NCI-H748 treated with DMSO at 0.1 percent for 48 hours (cell line): ENCODE data around the gene ZNF429.
"Not testable (repeated sequence)": the region's sequence is repeated elsewhere in the genome, so short reads cannot be mapped to it uniquely, and the experiment has no call there.

ENCODE experiments used
- DNase-seq: peaks from one replicate; lab custom pipeline; 2025; lab: John Stamatoyannopoulos, UW

Gene ZNF429

GRCh38 chr19:21590867-21591266 lies 85.5 kb downstream of the ZNF429 start:
- no peak for DNase-seq

GRCh38 chr19:21593008-21593481 lies 87.6 kb downstream of the ZNF429 start:
- no peak for DNase-seq

GRCh38 chr19:21593502-21593901 lies 88.1 kb downstream of the ZNF429 start:
- no peak for DNase-seq

- no peak for DNase-seq
Measured at GRCh38 chr19:21593934-21594820, 88.8 kb downstream of the ZNF429 start.

GRCh38 chr19:21595185-21595584 lies 89.8 kb downstream of the ZNF429 start:
- no peak for DNase-seq

GRCh38 chr19:21602082-21602658 lies 96.8 kb downstream of the ZNF429 start:
- DNase-seq, result no peak

GRCh38 chr19:21602659-21603430 lies 97.4 kb downstream of the ZNF429 start:
- DNase-seq, result not testable (repeated sequence)

- DNase-seq, result no peak
Measured at GRCh38 chr19:21603431-21604231, 98.2 kb downstream of the ZNF429 start.

- no peak for DNase-seq
Measured at GRCh38 chr19:21604351-21604926, 99.0 kb downstream of the ZNF429 start.
